HG02943 (cell line): ENCODE data around the gene CRY2.
"Not testable (repeated sequence)": the region's sequence is repeated elsewhere in the genome, so short reads cannot be mapped to it uniquely, and the experiment has no call there.

Experiments used
- ATAC-seq: cut with Tn5 transposase; IDR thresholded peaks from one replicate; pipeline ENCODE4 v1.9.1; 2021; ENCODE audit warnings: mild to moderate bottlenecking, low read depth, moderate library complexity; ENCODE audit not compliant: unreplicated experiment

The CRY2 gene

GRCh38 chr11:45846974-45847910 is at the start of gene CRY2:
CRY2 (plus strand) TSS chr11:45847475; CDS start chr11:45847491, 16 bp downstream.
- peak; percentile 93 for ATAC-seq

GRCh38 chr11:45798793-45799441 is 48.4 kb upstream of the CRY2 start:
- no peak for ATAC-seq

GRCh38 chr11:45799562-45799961 is 47.7 kb upstream of the CRY2 start:
- ATAC-seq = no peak

DNA sequence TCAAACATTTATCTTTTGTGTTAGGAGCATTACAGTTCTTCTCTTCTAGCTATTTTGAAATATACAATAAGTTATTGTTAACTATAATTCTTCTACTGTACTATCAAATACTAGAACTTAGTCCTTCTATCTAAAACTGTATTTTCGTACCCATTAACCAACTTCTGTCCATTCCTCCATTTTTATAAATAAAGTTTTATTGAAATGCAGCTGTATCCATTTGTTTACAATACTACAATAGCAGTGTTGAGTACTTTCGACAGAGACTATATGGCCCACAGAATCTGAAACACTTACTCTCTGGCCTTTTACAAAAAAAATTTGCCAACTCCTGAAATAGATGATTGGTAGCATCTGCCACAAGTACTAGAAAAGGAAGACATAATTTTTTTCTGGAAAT is 47.0 kb upstream of the CRY2 start:
- ATAC-seq = no peak

DNA sequence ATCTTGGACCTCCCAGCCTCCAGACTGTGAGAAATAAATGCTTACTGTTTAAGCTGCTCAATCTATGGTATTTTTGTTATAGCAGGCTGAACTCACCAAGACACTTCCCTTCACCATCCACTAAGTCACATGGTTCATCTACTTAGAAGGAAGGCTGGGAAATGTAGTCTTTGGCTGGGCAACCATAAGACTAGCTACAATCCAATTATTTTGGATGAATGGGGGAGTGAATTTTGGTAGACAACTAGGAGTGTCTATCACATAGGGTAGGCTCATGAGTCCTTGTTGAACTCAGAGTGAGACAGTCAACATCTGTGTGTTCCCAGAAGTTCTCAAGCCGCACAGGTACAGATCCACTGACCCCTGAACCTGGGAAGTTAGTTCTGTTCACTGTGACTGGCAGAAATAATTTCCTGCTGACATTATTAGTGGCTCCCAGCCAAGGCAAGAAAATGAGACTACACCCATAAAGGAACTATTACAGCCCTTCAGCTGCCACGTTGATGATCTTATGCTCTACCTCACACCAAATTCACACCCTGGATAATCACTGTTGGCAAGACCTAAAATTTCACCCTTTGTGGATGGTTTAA is 45.5 kb upstream of the CRY2 start:
- ATAC-seq = no peak

- ATAC-seq = no peak
Measured at GRCh38 chr11:45802531-45803317, 44.6 kb upstream of the CRY2 start.

DNA sequence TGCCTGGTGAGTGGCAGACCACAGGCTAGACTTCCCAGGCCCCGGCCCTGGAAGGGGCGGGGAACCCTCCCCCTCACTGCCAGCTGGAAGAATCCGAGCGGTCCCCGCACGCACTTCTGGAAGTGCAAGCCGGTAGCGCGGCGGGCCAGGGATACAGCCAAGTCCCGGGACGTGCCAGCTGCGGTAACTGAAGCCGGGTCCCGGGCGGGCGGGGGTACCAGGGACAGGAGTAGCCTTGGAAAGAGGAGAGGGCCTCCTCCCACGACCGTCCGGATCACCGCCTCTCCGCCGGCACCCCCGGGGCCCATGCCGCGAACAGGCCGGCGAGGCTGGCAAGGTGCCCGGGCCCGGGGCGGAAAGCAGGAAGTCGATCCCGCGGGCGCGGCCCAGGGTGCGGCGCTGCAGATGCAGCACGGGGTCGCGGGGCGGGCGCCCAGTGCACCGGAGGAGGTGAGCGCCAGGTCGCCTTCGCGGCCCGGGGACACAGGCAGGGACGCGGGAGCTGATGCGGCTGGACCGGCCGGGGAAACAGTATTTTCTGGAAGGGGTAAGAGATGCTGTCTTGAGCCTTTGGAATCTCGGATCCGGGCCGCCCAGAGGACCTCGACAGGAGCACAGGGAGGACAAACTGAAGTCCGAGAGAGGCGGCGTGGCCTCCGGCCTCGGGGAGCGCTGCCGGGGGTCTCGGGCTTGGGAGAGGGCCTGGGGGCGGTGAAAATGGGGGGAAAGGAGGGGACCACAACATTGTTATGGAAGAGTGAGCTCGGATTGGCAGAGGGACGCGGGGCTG is 43.1 kb upstream of the CRY2 start:
- ATAC-seq = peak; percentile 27

- ATAC-seq = peak; percentile 92
Measured at GRCh38 chr11:45804761-45805304, 42.4 kb upstream of the CRY2 start, which contains the start of gene SLC35C1. SLC35C1 (plus strand) TSS chr11:45805149; CDS start chr11:45805802, 653 bp downstream.

DNA sequence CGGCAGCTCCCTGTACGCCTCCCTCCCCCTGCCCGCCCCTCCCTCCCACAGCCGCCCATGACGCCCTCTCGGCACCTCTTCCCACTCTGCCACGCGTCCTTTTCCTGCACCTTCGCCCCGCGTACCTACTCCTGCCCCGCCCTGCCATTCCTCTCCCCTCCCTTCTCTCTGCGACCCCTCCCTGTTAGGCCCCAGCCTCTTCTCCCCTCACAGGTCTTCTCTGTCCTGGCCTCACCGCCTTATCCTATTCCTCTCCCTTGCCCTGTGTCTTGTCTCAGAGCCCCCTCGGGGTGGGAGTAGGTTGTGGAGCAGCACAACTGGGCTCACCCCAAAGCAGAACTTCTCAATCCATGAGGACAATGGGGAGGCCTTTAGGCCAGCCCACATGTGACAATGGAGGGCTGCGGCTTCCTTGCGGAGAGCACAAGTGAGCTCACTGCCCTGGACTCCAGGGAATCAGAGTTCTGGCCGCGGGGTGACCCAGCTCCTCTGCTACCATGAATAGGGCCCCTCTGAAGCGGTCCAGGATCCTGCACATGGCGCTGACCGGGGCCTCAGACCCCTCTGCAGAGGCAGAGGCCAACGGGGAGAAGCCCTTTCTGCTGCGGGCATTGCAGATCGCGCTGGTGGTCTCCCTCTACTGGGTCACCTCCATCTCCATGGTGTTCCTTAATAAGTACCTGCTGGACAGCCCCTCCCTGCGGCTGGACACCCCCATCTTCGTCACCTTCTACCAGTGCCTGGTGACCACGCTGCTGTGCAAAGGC is 41.8 kb upstream of the CRY2 start:
- peak; percentile 44 for ATAC-seq

- ATAC-seq = no peak
Measured at GRCh38 chr11:45806072-45806933, 41.0 kb upstream of the CRY2 start.

DNA sequence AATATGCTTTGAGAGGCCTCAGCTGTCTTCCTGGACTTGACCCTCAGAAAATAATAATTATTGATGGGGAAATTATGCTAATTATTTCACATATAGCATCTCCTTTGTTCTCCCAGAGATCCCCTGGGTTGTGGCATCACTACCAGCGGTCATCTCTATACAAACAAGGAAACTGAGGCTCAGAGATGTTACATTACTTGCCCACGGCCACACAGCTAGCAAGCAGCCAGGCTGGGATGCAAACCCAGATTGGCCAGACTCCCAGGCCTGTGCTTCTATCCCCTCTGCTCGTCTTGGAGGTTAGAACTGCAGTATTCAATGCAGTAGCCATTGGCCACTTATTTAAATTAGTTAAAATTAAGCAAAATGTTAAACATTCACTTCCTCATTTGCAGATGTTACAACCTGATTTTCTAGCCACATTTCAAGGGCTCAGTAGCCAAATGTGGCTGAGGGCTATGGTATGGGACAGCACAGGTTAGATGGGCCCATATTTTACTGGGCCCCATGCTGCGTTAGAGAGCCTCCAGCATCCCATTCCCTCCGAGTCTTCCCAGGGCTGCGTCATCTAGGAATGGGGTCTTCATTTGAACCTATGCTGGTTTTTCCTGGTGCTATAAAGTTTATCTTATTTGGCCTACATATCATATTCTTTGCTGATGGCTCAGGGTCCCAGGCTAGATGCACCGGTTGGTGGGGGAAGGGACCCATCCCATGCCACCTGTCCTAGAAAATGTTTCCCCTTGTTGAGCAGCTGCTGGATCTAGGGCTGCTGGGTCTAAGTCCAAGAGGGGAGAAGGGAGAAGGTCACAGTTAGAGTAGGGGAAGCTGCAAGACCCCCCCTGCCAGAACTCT is 40.1 kb upstream of the CRY2 start:
- no peak for ATAC-seq

GRCh38 chr11:45807792-45808238 is 39.5 kb upstream of the CRY2 start:
- ATAC-seq = no peak

DNA sequence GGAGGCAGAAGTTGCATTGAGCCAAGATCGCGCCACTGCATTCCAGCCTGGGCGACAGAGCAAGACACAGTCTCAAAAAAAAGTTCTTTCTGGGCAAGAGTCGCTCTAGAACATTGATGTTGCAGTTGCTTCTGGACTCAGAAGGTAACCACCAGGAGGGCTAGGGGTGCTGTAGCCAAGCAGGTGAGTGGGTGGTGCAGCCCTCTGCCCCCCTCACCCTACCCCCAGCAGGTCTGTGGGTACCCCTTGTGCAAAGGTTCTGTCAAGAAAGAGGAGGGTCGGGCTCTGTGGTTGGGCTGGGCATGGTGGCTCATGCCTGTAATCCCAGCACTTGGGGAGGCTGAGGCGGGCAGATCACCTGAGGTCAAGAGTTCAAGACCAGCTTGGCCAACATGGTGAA is 38.8 kb upstream of the CRY2 start:
- not testable (repeated sequence) for ATAC-seq

- no peak for ATAC-seq
Measured at GRCh38 chr11:45809456-45810395, 37.5 kb upstream of the CRY2 start.

DNA sequence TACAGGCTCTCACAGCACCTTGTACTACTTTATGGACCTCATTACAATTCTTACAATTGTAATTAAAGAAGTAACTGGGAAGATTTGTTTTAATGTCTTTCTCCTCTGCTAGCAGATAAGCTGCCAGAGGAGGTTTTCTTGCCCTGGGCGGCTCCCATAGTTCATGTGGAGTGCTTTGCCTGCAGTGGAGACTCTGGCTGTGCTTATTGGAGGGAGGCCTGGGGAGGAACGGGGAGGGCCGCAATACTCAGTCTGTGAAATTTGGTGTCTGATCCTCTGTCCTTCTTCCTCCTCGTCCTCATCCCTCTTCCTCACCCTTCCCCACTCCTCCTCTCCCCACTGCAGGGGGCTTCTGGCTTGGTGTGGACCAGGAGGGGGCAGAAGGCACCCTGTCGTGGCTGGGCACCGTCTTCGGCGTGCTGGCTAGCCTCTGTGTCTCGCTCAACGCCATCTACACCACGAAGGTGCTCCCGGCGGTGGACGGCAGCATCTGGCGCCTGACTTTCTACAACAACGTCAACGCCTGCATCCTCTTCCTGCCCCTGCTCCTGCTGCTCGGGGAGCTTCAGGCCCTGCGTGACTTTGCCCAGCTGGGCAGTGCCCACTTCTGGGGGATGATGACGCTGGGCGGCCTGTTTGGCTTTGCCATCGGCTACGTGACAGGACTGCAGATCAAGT is 36.7 kb upstream of the CRY2 start:
- ATAC-seq = no peak
